Stimulated activated naive CD8-positive, alpha-beta T cell treated with anti-CD3 and anti-CD28 coated beads, Interleukin-15, Interleukin-2, amounts not matched to agents 100 U/mL and 50 U/mL, for 24 hours (primary cell): ENCODE results near the gene PRSS50.

Source experiments
- ATAC-seq: fragments of 150-1000 bp; cut with Tn5 transposase; one replicate; pipeline ENCODE4 v1.10.0; 2021
- DNase-seq: peaks from one replicate; pipeline ENCODE4 v3.0.0; 2021

Gene PRSS50

GRCh38 chr3:46725621-46726314, 8.1 kb upstream of the PRSS50 start:
- no peak for ATAC-seq
- no peak for DNase-seq

DNA sequence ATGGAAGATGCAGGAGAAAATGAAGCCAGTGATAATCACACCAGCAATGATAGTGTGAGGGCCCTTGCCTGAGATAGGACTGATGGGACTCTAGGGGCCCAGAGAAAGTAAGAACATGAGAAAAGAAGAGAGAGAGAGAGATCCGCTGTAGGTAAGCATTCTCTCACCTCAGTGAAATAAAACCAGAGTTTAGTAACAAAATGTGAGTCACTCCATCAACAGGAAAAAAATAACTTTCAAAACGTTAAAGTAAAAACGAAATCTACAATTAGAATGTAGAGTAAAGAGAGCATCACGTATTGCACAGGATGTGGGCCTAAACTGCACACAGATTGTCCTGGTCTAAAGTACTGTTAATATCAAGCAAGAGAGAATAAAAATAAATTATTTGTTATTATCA, 6.8 kb upstream of the PRSS50 start:
- no peak for ATAC-seq
- DNase-seq = no peak

GRCh38 chr3:46722443-46722842, 4.8 kb upstream of the PRSS50 start:
- DNase-seq = no peak
- no peak for ATAC-seq

DNA sequence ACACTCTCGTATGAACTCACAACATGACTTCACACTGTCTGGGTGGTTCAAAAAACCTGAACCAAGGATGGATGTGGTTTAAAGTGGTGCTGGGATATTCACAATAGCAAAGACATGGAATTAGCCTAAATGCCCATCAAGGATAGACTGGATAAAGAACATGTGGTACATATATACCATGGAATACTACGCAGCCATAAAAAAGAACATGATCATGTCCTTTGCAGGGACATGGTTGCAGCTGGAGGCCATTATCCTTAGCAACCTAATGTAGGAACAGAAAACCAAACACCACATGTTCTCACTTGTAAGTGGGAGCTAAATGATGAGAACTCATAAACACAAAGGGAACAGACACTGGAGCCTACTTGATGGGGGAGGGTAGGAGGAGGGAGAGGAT, 3.3 kb upstream of the PRSS50 start:
- ATAC-seq (no peak), DNase-seq (no peak)

- no peak for DNase-seq
- ATAC-seq = no peak
These were observed 2.1 kb upstream of the PRSS50 start for GRCh38 chr3:46719735-46720271.

- no peak for DNase-seq
- ATAC-seq = no peak
These were observed 1.4 kb upstream of the PRSS50 start for GRCh38 chr3:46719044-46719565.

GRCh38 chr3:46716461-46717441, 918 bp downstream of the PRSS50 start:
- no peak for DNase-seq
- no peak for ATAC-seq

- DNase-seq (no peak), ATAC-seq (no peak)
These were observed 2.0 kb downstream of the PRSS50 start for GRCh38 chr3:46715507-46716175.

DNA sequence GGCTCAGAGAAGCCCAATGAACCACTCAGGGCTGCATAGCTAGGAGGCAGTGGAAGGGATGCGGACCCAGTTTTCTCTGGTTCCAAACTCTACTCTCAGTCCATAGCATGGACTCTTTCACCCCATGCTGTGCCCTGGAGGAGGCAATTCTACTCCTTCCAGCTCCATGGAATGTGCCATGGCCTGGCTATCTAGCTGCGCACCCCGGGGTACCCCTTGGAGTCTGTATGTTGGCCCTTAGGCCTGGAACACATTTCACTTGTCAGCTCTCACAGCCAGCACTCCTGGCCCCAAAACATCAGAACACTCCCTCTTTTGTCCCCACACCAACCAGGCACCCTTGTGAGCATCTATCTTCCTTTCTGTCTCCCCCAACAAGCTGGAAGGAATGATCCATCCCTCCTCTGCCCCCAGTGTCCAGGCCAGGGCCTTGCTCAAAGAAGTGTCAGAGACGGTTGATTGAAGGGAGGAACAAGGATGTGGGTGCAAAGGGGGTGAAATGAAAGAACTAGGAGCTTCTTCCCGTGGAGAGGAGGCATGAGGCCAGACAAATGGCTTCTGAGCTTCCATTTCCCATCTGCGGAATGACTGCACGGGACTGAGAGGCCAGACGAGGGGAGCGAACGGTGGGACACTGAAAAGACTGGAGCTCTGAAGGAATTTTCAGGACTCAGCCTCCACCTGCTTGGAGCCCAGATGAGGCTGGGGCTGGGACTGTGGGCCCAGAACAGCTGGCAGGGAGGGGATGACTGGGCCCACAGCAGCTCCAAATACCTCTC, 2.8 kb downstream of the PRSS50 start:
- ATAC-seq (no peak), DNase-seq (no peak)

DNA sequence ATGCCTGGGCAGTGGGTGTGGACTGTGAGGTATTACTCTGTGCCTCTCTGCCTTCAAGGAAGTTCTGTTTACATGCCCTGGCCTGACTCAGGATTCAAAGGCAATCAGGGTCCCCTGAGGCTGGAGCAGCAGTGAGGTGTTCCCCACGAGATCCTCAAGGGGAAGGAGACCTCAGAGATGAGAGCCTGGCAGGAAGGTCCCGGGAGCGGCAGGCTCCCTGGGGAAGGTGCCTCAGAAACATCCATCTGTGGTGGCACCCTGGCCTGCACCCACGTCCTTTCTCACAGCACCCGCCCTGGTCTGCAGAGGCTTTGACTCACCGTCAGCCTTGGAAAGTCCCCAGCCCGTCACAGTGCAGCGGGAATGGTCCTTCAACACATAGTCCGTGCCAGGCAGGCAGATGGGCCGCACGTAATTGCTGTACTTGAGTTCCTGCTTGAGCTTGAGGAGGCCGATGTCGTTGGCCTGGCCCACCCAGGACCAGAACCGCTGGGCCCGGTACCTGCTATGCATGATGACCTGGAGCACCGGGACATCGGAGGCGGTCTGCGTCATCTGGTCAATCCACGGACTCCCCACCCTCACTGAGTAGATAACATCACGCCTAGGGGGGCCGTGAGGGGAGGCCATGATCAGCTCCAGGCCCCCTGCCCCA, 3.6 kb downstream of the PRSS50 start:
- peak; percentile 42 for ATAC-seq
- peak; percentile 20 for DNase-seq

GRCh38 chr3:46713050-46713897, 4.4 kb downstream of the PRSS50 start:
- peak; percentile 1 for DNase-seq

DNA sequence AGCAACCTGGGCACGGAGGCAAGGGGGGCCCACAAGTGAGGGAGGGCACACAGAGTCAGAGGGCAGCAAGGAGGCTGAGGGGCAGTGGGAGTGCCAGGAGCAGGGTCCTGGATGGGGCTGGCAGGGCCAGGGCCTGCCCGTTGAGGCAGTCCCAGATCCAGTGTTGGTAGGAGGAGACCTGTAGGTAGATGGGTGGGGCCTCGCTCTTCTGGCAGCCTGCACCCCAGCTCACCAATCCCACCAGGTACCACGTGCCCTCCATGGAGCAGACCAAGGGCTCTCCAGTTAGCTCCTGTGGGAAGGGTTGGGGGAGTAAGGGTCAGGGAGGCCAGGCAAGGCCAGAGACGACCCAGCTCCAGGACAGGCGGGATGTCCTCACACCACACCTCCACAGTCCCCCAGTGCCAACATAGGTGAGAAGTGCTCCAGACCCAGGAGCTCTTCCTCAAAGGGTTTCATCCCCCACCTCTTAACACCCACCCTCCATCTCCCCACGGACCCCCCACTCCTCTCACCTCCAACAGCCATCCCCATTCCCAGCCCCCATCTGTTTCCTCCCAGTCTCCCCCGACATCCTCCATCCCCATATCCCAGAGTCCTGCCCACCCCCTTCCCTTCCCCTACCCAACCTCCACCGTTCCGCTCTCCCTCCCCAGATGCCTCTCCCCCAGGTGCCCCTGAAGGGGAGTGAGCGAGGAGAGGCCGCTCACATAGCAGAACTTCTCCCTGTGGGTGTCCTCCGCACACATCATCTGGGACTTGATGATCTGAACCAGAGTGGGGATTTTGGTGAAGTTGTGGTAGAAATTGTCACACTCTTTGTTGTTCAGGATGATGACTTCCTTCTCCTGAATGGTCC, 5.2 kb downstream of the PRSS50 start:
- no peak for ATAC-seq
- no peak for DNase-seq

More at GRCh38 chr3:46713050-46713897, 4.4 kb downstream of the PRSS50 start:
- ATAC-seq = no peak

DNA sequence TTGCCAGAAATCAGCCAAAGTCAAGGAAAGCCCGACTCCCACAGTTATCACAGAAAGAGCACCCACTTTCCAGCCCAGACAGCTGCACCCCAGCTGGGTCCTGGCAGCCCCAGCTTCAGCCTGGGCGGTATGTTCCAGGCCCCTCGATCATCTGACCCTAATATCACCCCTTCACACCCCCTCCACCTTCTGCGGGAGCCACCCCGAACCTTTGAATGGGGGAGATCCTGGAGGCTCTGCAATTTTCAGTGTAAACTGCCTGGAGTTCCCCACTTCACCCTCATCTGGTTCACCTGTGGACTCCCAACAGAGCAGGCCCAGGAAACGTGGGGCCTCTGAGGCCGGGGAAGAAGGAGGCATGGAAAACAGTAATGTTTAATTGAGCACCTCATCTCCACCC, 5.9 kb downstream of the PRSS50 start:
- DNase-seq (no peak), ATAC-seq (no peak)

DNA sequence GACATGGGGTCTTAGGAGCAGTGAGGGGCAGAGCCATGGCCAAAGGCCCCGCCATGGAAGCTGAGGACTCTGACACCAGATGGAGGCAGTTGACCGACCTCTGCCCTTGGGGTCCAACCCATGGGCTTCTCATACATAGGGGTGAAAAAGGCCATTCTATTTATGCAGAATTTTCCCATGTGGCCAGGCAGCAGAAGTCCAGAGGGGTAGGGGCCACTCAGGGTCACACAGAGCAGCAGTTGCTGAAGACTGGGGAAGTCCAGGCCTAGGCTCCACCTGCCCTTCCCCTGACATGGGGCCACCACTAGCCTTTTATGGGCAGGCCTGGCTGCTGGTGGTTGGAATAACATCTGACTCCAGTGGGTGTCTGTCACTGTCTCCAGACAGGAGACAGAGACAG, 6.4 kb downstream of the PRSS50 start:
- no peak for ATAC-seq
- DNase-seq = no peak

GRCh38 chr3:46710671-46711295, 6.9 kb downstream of the PRSS50 start:
- DNase-seq (no peak), ATAC-seq (no peak)

- ATAC-seq = no peak
- no peak for DNase-seq
These were observed 7.4 kb downstream of the PRSS50 start for GRCh38 chr3:46710229-46710628.

DNA sequence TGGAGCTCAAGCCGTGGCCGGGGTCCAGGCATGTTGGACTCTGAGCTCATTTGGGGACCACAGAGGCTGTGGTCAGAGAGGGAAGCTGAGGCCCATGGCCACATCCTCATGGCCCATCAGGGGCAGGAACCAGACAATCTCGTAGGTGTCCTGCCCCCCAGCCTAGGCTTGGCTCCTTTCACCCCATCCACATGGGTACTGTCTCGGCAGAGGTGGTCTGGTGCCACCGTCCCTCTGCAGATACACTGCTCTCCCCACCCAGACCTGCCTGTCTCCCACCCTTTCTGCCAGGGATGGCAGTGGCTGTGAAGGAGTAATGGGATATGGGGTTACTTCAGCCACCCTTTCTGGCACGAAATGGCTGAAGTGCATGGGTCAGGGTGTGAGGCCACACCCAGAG, 7.9 kb downstream of the PRSS50 start:
- no peak for DNase-seq
- no peak for ATAC-seq

- no peak for ATAC-seq
- DNase-seq = no peak
These were observed 8.5 kb downstream of the PRSS50 start for GRCh38 chr3:46709157-46709654.
